Neutrophil (primary cell): ENCODE results near the gene RPTOR.

Source experiments
- H3K27ac ChIP-seq: fragments of 200-600 bp; sonication (generic); 2 replicates; pipeline ENCODE4 v1.5.1; 2016; ENCODE audit warnings: mild to moderate bottlenecking, moderate library complexity
- H3K27me3 ChIP-seq: fragments of 200-600 bp; sonication (generic); 2 replicates; pipeline ENCODE4 v1.6.0; 2016; ENCODE audit warnings: mild to moderate bottlenecking
- H3K36me3 ChIP-seq: fragments of 200-600 bp; sonication (generic); 2 replicates; pipeline ENCODE4 v1.5.1; 2017
- H3K4me1 ChIP-seq, 2 experiments: fragments of 200-600 bp in 1 of 2; sonication (generic) in 1 of 2; 1 replicate in 1 of 2; 2 replicates in 1 of 2; pipeline versions ENCODE4 v1.5.1 to v1.6.1; 2013 to 2016; ENCODE audit warnings: low read depth in 1 of 2, low read length in 1 of 2, mild to moderate bottlenecking in 1 of 2, moderate library complexity in 1 of 2; ENCODE audit not compliant: control insufficient read depth in 1 of 2, insufficient read depth in 1 of 2
- H3K4me3 ChIP-seq, 2 experiments: fragments of 200-600 bp in 1 of 2; sonication (generic) in 1 of 2; 1 replicate in 1 of 2; 2 replicates in 1 of 2; pipeline ENCODE4 v1.5.1; 2013 to 2016; ENCODE audit warnings: low read depth in 1 of 2, low read length in 1 of 2, mild to moderate bottlenecking in 1 of 2, moderate library complexity in 1 of 2
- H3K9me3 ChIP-seq: fragments of 200-600 bp; sonication (generic); 2 replicates; pipeline ENCODE4 v1.5.1; 2016
- TF ChIP-seq, protein P1 (sequence below): fragments of 200-600 bp; sonication (generic); IDR thresholded peaks from 2 replicates; pipeline ENCODE4 v1.5.1; 2016; ENCODE audit warnings: antibody characterized with exemption

RPTOR gene

DNA sequence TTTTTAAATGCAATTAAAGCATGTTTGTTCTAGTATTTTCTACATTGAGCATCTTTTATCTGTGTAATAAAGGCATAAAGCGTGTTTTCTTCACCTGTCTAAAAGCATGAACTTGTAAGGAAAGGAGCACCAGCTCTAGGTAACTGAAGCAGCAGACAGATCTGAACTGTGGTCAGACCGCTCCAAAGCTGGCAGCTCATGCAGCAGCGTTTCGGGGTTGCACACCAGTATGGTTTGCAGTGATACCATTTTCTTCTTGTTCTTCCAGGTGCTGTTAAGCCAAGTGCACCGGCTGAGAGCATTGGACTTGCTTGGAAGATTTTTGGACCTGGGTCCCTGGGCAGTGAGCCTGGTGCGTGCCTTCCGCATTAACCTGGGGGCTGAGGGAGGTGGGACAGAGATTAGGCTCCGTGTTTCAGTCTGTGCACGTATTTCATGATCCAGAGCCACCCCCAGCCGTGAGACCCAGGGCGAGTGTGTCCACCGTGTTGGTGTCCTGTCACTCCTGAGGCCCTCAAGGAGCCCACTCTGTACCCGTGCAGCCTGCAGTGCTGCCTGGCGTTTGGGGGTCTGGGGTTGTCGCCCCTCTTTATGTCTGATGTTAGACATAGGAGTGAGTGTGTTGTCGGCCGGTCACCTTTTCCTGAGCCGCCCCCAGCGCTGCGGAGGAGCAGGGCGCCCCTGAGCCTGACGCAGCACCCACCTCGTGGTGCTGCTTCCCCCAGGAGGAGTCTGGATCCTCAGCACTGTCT lies 310.7 kb downstream of the RPTOR start:
- H3K36me3 ChIP-seq = no peaks in the 10 kb centered on the region
- no peak overlapping the region for H3K27ac ChIP-seq
- no peak overlapping the region for H3K4me3 ChIP-seq
- no peaks in the 10 kb centered on the region for H3K9me3 ChIP-seq
- H3K4me1 ChIP-seq = peaks cover 9 to 11% of the 10 kb centered on the region in 2 experiments
- TF ChIP-seq, protein P1, sequence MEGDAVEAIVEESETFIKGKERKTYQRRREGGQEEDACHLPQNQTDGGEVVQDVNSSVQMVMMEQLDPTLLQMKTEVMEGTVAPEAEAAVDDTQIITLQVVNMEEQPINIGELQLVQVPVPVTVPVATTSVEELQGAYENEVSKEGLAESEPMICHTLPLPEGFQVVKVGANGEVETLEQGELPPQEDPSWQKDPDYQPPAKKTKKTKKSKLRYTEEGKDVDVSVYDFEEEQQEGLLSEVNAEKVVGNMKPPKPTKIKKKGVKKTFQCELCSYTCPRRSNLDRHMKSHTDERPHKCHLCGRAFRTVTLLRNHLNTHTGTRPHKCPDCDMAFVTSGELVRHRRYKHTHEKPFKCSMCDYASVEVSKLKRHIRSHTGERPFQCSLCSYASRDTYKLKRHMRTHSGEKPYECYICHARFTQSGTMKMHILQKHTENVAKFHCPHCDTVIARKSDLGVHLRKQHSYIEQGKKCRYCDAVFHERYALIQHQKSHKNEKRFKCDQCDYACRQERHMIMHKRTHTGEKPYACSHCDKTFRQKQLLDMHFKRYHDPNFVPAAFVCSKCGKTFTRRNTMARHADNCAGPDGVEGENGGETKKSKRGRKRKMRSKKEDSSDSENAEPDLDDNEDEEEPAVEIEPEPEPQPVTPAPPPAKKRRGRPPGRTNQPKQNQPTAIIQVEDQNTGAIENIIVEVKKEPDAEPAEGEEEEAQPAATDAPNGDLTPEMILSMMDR = no peak
- no peaks in the 10 kb centered on the region for H3K27me3 ChIP-seq

DNA sequence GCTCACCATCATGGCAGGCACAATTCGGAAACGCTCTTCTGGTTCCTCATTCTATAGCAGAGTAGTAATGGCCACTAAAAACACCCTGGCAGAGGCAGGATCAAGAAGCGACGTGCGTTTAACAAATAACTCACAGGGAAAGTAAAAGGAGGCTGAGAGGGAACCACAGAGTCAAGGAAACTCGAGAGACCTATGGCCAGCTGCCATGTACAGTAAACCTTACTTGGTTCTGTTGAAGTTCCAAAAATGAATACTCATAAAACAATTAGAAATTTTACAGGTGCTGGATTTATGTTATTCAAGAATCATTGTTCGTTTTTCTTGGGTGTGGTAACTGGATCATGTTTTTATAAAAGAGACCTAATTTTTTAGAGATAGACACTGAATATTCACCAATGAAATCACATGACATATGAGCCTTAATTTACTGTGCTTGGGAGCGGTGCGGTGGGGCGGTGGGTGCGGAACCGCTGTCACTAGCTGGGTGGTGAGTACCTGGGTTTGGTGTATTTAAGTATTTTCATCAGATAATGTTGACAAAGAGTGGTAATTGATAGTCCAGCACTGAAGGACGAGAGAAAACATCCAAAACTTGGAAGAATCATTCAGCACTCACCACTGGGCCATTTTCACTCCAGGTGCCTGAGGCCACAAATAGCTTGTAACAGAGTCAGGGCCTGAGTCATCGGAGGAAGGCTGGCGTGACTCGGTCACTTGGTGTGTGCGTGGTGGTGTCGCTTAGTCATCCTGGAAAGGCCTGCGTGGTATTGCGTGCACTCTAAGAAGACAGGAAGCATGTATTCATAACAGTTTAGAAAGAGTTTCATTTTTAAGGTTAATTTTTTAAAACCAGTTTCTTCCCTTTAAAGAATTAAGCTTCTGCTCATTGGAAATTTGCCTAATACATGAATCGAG lies 311.6 kb downstream of the RPTOR start:
- no peaks in the 10 kb centered on the region for H3K36me3 ChIP-seq

DNA sequence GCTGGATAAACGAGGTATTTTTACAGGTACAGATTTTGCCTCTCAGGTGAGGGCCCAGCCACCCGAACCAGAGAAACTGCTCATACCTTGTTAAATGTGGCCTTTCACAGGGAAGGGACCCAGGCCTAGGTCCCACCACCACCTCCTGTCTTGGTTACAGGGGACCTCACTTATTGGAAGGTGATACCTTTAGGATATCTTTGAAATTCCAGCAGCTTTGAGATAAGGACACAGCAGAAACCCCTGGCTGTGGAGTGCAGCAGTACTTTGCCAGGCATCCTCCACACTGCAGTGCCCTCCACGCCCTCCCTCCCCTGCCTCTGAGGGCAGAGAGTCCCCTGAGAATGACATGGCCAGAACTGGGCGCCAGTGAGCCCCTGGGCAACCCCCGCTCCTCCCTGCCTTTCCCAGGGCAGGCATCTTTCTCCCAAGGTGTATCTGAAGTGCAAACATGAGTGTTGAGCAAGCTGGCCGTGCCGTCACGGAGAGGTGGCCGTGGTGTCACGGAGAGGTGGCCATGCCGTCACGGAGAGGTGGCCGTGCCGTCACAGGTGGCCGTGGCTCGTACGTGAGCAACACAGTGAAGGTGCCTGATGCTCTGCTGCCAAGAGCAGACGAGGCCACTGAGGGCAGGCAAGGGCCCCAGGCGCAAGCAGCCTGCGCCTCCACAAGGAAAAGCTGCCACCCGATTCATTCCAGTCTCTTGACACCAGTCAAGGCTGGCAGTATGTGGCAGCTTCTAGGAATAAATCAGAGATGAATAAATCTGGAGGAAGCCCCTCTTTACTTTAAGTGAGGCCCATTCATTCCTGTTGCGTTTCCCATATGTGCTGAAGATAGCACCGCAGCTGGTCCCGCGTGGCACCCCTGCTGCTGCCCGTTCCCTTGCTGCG lies 312.5 kb downstream of the RPTOR start:
- Histone ChIP-seq H3K27ac (peak overlapping the region; percentile 42), H3K27me3 (no peaks in the 10 kb centered on the region), H3K4me3 (no peak overlapping the region), H3K36me3 (no peaks in the 10 kb centered on the region), H3K9me3 (no peaks in the 10 kb centered on the region), H3K4me1 (peaks cover 18 to 23% of the 10 kb centered on the region in 2 experiments)
- TF ChIP-seq, protein P1 = no peak

More for the DNA sequence above, 311.6 kb downstream of the RPTOR start:
- Histone ChIP-seq H3K27ac (peak overlapping the region; percentile 42), H3K4me1 (peaks cover 13 to 17% of the 10 kb centered on the region in 2 experiments), H3K4me3 (no peak overlapping the region), H3K27me3 (no peaks in the 10 kb centered on the region), H3K9me3 (no peaks in the 10 kb centered on the region)
- TF ChIP-seq, protein P1 = no peak

DNA sequence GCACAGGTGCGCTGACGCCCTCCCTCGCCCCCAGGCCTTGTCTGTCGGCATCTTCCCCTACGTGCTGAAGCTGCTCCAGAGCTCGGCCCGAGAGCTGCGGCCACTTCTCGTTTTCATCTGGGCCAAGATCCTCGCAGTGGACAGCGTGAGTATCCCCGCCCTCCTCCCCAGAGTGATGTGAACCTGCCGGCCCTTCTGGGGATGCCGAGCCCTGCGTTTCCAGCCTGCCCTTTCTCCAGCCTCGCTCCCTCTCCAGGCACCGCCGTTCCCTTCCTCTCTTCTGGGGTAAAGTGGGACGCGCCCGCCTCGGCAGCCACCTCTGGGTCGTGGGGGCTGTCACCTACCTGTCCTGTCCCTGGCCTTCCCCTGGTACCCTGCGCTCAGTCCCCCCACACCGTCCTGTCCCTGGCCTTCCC lies 313.1 kb downstream of the RPTOR start:
- TF ChIP-seq, protein P1 = no peak
- Histone ChIP-seq H3K36me3 (no peaks in the 10 kb centered on the region), H3K27me3 (no peaks in the 10 kb centered on the region), H3K27ac (no peak overlapping the region), H3K9me3 (no peaks in the 10 kb centered on the region), H3K4me1 (peaks cover 18 to 23% of the 10 kb centered on the region in 2 experiments), H3K4me3 (no peak overlapping the region)
